ENCODE data around the gene LBHD2. TPM values are rescaled to one million over a fixed set of nuclear protein-coding genes. Genes with fewer than 3 reads are reported as not detected.
"Not testable (repeated sequence)": the region's sequence is repeated elsewhere in the genome, so short reads cannot be mapped to it uniquely, and the experiment has no call there.

LBHD2 gene
- total RNA-seq, 1 donor from 2014 or later, result not detected

DNA sequence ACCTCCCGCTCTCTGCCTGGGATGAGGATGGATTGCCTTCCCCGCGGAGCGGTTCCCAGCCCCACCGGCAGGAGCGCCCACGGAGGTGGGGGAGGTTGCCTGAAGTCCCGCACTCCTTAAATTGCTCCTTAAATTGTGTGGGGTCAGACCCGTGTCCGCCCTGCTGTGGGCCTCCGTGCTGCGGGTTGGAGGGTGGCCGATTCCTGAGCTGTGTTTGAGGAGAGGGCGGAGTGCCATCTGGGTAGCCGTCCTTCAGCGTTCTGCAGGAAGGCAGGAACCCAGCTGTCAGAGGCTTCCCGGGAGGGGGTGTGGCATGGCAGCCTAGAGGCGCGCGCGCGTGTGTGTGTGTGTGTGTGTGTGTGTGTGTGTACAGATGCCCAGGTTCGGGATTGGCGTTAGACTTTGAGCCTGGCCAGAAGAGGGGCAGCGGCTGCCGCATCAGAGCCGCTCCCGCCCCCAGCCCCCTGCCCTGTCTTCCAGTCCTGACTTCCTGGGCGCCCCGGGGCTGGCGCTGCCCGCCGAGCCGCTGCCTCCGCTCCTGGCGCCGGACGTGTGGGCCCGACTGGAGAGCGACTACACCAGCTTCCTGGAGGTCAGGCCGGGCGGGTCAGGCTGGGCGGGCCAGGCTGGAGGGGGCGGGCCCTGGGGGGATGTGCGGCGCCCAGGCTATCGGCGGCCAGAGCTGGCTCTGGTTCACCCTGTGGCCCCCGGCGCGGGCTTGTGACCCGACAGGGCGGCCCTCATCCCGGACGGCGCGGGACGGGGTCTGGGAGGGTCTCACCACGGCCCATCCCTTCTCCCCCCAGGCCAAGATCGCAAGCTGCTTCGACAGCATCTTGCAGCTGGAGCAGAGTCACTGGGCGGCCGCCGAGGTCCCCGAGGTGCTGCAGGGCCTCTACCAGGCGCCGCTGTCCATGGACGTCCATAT is 19.7 kb downstream of the LBHD2 start:
- DNase-seq (ENCODE audit: low spot score), result peak; percentile 79

DNA sequence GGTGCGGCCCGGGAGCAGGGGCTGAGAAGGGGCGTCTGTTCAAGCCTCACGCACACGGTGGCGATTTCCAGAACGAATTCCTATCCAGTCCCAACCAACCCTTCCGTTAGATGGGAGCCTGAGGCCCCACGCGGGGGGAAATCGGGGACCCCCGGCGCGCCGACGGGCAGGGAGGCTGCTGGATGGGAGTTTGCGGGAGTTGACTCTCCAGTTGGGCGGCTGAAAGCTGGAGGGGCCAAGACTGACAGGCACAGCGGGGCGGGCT is 20.3 kb downstream of the LBHD2 start:
- DNase-seq (ENCODE audit: low spot score), result no peak

DNA sequence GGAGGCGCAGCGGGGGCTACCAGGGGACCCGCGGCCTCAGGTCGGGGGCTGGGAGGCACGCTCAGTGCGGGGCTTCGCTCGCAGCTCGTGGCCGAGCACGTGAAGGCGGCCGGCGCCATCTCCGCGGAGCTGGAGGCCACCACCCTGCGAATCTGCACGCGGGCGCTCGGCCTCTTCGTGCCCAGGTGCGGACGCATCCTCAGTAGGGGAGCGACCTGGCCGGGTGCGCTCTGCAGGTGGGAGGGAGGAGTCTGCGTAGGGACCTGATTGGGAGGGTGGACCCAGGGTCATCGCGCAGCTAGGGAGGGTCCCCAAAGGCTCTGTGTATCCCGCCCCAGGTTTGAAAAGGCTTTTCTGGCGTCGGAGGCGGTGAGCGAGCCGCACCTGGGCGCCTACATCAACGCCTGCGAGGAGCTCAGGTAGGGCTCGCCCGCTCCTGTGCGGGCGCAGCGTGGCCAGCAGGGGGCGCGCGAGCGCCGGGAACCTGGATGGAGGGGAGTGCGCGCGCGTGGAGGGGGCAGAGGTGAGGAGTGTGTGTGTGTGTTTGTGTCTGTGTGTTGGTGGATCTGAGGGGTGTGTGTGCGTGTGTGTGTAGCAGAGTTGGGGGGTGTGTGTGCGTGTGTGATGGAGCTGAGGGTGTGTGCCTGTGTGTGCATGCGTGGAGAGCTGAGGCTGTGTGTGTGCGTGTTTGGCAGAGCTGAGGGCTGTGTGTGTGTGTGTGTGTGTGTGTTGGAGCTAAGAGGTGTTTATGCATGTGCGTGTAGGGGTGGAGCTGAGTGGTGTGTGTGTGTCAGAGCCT is 20.8 kb downstream of the LBHD2 start:
- peak; percentile 47 for DNase-seq (ENCODE audit: low spot score)

DNA sequence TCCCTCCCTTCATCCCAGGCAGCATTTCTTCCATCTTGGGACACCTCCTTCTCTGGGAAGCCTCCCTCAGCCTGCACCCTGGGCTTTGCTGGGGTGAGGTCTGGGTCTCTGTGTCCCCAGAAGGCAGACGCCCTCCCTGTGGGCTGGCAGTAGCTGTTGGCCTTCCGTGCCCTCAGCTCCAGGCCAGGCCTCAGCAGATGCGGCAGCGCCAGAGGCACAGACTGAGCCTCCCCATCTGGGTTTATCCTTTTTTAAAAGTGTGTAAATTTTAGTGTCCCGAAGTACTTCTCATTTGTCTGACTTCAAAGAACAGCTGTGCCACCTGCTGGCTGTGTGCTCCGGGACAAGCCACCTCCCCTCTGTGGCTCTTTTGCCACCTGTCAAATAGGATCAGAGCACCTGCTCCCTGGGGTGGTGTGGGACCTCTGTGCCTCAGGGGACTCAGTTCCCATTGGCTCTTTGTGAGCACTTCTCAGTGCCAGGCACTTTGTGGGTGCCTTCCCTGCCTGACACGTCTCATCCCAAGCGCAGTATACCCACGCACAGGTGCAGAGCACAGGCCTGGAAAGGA is 21.7 kb downstream of the LBHD2 start:
- no peak for DNase-seq (ENCODE audit: low spot score)

DNA sequence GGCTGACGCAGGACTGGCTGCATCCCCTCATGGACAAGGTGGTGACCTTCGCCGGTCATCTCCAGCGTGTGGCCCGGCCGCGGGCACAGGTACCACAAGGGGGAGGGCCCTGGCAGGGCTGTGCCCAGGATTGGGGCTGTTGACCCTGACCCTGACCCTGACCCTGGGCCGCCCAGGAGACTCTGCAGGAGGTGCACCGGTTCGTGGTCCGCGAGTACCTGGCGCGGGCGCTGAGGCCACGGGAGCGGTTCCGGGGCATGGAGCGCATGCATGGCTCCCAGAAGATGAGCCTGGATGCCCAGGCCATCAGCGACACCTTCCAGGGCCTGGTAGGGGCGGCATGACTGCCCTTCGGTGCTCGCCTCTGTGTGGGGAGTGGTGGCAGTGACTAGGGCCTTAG is 23.4 kb downstream of the LBHD2 start:
- no peak for DNase-seq (ENCODE audit: low spot score)

DNA sequence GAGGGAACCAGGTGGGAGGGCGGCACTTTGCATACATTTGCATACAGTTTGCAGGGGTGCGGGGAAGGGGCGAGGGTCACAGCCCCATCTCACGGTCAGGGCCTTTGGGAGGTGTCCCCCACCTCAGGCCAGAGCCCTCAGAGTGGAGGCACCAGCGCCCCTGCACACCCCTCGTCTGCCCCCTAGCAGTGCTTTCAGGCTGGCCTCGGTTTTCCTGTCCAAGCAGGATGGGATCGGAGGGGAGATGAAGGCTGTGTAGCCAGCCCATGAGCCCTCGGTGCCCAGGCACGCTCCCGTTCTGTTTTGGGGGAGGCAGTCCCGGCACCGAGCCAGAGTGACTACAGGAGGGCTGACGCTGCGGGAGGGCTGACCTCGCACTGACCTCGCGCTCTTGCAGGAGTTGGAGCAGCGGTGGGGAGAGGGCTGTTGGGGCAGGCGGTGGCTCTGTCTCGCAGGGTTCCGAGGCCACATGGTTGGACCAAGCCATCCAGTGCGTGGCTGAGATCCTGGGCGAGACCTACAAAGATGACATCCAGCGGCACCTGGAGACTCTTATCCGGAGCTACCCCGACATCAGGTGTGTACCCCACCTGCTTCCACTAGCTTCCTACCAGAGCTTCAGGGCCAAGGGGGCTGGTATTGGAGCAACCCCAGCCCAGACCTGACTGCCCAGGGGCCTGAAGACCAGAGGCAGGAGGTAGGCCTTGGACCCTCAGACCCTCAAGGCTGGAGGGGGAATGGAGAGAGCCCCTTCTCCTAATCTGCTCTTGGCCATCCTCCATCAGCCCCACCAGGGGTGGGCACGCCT is 24.1 kb downstream of the LBHD2 start:
- no peak for DNase-seq (ENCODE audit: low spot score)

DNA sequence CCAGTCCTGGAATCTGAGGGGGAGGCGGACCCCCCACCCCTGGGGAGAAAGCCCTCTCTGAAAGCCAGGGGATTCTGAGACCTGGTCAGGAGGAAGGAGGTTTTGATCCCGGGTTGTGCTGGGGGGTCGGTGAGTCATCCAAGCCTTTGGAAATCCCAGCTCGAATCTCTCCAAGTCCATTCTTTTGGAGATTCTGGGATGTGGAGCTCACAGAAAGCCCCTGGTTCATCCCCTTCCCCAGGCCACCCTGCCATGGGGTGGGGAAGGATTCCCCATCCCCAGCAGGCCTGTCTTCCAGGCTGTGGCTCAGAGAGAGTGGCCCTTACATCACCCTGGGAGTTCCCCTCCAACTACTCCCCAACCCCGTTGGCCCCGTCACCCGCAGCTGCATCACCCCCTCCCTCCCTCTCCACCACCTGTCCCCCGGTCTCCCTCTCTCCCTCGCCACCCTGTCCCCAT is 24.8 kb downstream of the LBHD2 start:
- peak; percentile 67 for DNase-seq (ENCODE audit: low spot score)

DNA sequence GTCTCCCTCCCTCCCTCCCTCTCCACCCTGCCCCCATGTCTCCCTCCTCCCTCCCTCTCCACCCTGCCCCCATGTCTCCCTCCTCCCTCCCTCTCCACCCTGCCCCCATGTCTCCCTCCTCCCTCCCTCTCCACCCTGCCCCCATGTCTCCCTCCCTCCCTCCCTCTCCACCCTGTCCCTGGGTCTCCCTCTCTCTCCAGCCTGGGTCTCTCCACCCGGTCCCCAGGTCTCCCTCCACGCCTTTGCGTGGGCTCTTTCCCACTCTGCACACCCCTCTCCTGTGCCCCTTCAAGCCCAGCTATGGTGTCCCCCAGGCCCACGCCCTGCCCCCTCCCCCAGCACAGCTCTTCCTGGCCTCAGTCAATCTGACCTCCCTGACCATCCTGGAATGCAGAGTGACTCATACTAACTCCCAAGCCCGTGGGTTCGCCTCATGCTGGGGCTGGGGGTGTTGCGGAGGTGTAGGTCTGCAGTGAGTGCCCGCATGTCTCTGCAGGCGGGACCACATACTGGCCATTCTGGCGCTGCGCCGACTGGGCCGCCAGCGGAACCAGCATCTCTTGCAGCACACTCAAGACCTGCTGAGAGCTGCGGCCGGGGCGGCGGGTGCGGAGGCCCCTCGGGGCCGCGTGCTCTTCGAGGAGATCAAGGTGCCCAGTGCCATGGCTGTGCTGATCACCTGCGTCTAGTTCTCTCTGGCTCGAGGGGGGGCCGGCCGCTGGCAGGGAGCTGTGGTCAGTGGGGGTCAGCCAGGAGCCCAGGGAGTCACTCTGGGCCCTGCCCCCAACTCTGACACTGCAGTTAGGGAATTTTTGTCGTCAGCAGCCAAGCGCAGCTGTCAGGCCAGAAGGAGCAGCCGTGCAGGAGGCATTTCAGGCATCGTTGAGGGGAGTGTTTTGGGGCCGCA is 25.8 kb downstream of the LBHD2 start:
- DNase-seq (ENCODE audit: low spot score), result peak; percentile 74

DNA sequence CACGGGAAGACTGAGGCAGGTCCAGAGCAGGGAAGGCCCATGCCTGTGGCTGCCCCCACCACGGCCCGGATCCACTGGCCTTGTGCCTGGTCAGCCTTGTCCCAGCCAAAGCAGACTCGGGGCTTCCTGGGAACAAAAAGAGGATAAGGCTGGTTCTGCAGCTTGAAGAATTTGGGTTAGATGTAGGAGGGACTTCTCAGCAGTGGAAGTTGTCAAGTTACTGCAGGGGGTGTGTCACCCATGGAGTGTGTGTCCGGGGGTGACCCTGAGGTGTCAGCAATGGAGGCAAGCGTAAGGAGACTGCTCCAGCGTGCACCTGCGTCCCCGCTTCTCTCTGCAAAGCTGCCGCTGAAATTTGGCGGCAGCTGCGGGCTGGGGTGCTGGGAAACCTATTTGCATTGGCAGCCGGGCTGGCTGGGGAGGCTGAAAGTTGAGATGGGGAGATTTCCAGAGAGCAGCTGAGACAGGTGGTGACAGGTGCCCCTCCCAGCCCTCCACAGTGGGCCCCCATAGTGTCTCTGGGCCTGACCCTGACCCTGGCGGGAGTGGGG is 26.7 kb downstream of the LBHD2 start:
- DNase-seq (ENCODE audit: low spot score), result no peak

DNA sequence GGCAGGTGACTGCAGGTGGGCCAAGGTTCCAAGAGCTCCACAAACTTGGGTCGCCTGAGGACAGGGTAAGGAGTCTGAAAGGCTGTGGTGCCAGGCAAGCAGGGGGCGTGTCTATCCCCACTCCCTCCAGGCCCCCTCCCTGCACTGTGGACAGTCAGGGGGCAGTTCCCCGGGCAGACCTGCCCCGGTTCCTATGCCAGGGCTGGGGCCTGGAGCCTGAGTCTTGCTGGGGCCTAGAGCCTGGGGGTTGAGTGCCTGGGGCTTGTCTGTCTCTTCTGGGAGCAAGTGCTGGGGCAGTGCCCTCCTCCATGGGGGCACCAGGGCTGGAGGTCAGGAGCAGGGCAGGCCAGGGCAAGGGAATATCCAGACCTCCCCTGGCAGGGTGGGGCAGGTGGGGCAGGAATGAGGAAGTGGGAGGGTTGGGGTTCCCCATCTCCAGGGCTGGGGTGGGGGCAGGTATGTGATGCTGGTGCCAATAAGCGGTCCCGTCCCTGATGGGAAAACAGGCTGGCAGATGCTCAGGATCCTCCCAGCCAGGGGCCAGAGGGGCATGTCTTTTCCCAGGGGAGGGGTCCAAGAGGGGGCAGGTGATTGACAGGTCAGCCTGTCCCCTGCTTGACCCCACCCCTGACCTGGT is 27.3 kb downstream of the LBHD2 start:
- no peak for DNase-seq (ENCODE audit: low spot score)

DNA sequence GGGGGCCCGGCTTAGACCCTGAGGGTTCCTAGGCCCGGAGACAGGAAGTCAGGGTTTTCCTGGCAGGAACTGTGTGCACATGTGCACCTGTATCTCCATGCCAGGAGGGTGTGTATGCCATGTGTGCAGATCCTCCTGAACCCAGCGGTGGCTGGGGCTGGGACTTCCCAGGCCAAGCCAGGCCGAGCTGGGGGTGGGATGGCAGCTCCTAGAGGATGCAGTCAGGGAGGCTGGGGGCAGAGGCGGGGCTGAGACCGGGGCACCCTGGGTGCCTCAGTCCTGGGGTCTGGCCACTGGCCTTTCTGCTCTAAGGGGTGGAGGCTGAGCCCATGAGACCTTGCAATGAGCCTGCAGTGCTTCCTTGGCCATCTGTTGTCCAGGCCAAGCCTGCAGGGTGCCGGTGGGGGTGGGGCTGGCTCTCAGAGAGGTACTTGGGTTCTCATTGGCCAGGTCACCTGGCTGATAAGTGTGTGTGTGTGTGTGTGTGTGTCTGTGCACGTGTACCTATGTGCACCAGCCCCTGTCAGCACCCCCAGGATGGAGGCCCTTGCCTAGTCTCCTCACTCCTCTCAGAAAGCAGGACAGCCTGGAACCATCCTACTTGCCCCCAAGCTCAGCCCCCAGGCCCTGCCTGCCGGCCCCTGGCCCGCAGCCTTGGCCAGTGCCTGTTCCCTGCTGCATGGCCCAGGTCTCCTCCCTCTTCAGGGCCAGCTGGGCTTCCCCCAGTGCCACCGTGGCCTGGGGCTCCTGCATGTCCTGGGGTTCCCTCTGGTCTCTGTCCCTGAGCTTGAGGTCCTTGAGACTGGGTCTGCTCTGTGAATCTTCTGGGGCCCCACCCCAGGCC is 28.6 kb downstream of the LBHD2 start:
- DNase-seq (ENCODE audit: low spot score), result no peak

DNA sequence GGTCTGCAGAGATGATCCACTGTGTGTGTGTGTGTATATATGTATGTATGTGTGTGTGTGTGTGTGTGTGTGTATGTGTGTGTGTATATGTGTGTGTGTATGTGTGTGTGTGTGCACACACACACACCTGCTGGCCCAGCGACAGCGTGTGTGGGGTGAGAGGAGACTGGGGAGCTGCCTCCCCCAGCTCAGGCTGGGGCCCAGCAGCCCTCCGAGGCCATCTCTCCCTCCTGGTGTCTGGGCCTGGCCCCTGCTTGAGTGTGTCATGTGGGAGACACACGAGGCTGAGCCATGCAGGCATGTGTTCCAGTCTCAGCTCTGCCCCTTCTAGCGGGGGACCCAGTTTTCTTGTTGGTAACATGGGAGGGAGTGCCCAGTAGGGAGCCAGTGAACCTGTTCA is 29.3 kb downstream of the LBHD2 start:
- no peak for DNase-seq (ENCODE audit: low spot score)

DNA sequence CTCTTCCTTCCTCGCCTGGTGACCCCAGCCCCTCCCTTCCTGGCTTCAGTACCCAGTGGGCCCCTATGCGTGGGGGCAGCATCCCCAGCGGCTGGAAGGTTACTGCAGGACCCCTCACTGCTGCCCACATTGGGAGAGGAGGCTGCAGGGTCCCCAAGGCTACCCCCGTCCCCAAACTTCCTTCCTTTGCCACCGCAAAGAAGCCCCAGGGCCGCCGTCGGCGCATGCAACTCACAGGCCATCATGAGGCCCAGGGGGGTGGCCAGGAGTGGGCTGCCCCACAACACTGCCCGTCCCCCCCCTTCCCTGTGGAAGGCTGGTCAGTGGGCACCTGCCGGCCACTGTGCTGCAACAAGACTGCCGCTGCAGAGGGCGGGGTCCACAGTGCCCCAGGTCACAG is 29.8 kb downstream of the LBHD2 start:
- DNase-seq (ENCODE audit: low spot score), result no peak

DNA sequence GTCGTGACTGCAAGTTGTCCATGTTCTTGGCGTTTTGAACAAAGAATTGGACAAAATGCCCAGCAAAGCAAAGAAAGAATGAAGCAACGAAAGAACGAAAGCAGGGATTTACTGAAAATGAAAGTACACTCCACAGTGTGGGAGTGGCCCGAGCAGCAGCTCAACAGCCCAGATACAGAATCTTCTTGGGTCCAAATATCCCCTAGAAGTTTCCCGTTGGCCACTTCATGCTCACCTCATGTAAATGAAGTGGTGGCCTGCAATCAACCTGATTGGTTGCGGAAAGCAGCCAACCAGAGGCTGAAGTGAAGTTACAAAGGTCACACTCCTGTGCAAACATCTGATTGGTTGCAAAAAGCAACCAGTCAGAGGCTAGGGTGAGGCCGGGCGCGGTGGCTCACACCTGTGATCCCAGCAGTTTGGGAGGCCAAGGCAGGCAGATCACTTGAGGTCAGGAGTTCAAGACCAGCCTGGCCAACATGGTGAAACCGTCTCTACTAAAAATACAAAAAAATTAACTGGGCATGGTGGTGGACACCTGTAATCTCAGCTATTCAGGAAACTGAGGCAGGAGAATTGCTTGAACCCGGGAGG is 31.2 kb downstream of the LBHD2 start:
- not testable (repeated sequence) for DNase-seq (ENCODE audit: low spot score)

DNA sequence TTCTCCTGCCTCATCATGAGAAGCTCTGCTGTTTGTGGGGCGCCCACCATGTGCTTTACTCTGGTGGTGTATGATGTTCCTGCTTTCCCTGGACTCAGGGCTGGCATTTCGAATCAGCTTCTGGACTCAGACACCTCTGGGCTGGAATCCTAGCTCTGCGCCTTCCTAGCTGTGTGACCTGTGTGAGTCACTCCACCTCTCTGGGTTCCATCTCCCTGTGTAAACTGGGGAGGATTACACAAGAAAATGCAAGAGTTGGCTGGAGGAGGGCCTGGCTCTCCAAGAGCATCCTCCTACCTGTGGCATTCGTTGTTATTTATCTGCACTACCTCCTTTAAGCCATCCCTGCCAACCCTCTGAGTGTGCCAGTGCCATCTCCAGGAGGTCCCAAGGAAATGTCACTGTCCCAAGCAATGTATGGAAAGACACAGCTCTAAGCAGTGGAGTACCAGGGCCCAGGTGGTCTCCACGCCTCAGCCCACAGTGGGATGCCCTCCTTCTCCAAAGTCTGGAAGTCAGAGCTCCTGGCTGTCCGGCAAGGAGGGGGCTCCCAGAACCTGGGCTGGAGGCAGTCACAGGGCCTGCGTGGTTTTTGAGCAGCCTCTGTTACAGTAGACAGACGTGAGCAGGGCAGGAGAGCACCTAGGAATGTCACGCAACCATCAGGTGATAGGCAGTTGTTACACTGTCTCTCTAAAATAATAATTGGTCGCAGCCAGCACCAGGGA is 32.0 kb downstream of the LBHD2 start:
- DNase-seq (ENCODE audit: low spot score), result no peak

DNA sequence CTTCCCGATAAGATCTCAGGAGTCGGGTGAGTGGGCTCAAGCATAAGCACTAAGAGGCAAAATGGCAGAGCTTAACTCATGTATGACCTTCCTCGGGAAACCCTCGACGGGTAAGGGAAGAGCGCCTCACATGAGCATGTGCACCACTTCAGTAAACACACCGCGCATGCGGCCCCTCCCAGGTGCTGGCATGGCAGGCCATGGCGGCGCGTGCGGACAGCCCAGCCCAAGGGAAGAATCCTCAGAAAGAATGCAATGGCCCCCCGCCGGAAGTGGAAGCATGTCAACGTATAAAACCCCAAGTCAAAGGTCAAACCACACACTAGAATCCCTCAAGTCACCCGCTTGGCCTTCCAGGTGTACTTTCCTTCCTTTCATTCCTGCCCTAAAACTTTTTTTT is 32.6 kb downstream of the LBHD2 start:
- DNase-seq (ENCODE audit: low spot score), result no peak

DNA sequence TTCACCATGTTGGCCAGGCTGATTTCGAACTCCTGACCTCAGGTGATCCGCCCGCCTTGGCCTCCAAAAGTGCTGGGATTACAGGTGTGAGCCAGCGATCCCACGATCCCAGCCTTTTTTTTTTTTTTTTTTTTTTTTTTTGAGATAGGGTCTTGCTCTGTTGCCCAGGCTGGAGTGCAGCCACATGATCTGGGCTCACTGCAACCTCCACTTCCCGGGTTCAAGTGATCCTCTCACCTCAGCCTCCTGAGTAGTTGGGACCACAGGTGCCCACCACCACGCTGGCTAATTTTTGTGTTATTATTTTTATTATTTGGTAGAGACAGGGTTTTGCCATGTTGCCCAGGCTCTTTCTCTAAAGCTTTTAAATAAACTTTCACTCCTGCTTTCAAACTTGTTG is 33.5 kb downstream of the LBHD2 start:
- DNase-seq (ENCODE audit: low spot score), result not testable (repeated sequence)
